Dermis microvascular lymphatic vessel endothelial cell (primary cell): ENCODE measurements around the gene RBM44. TPM values are rescaled to one million over a fixed set of nuclear protein-coding genes. Genes with fewer than 3 reads are reported as not detected.
A peak's percentile ranks its signal among the peaks of the same experiment; 100 is the strongest.

Experiments used
- DNase-seq, 2 donors: peaks; one replicate each; pipeline versions ENCODE4 v3.0.0 to v3.0.0-alpha.2; 2010; ENCODE audit warnings: low read depth in 2 of 2
- total RNA-seq: library from RNA; depleted of rRNA; stranded (reverse); fragments of >200 nt; gene quantifications from 2 replicates; pipeline ENCODE4 v1.2.1, GENCODE V29; 2014

The RBM44 gene
- total RNA-seq, 1 donor from 2014 or later = 0.26 TPM

GRCh38 chr2:237870754-237871651 is 72.4 kb downstream of the RBM44 start:
- DNase-seq = no peak

DNA sequence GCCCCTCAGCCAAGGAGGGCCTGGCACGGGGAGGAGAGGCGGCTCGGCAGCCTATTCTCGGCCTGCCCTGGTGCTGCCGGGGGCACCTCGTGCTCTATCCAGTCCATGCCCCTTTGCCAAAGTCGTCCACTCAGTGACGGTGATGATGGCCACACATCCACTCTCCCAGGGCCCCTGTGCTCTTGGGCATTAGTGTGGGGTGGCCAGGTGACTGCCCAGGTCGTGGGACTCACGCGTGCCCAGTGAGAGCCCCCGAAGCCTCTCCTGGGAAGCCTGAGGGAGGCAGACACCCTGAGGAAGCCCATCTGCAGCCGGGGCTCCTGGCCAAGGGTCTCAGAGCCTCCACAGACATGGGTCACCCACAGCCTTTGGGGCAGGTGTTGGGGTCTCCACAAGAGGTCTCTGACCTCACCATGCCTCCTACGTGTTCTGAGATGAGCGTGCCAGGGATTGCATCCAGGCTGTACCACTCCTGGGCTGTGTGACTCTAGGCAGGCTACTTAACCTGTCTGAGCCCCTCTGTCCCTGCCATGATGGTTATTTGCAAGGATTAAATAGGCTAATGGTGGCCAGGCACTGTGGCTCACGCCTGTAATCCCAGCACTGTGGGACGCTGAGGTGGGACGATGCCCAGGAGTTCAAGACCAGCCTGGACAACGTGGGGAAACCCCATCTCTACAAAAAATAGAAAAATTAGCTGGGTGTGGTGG is 73.8 kb downstream of the RBM44 start:
- DNase-seq = no peak

DNA sequence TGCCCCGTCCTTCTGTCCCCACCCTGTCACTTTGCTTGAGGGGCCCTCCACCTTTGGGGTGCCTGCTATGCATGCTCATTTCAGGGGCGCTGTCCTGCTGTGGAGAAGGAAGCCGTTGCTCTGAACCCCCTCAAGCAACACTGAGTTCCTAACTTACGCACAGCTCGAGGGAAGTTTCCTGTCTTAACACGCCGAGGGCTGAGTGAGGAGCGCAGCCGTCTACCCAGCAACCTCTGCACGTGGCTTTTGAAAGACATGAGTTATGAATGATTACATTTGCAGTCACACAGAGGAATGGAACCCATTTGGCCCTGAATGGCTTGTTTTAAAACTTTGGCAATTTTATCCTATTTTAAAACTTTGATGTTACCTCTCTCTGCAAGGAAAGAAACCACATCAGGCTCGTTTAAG is 74.8 kb downstream of the RBM44 start:
- DNase-seq = no peak

DNA sequence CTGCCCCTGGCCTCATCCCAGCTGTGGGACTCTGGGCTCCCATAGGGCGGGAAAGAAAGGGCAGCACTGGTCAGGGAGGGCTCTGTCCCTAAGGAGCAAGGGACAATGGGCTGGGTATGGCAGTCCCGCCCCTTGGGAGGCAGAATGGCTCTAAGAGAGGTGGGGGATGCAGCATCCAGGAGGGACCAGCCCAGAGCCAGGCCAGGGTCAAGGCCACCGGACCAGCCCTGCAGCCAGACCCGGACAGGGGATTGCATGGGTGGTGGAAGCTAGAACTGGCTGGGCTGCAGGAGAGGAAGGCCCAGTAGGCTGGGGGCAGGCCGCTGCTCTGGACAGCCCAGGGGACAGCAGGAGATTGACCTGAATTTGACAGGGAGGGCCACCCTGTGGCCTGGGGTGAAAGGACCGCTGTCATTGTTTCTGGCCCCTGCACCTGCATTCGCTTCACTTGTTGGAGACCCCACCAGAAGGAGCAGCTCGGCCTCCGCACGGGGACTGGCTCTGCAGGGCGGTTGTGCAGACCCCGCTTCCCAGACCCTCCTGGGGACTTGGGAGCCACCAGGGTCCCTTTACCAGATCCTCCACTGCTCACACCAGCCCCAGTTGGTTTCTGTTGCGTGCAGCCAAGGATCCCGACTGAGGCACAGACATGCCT is 75.4 kb downstream of the RBM44 start:
- no peak for DNase-seq

DNA sequence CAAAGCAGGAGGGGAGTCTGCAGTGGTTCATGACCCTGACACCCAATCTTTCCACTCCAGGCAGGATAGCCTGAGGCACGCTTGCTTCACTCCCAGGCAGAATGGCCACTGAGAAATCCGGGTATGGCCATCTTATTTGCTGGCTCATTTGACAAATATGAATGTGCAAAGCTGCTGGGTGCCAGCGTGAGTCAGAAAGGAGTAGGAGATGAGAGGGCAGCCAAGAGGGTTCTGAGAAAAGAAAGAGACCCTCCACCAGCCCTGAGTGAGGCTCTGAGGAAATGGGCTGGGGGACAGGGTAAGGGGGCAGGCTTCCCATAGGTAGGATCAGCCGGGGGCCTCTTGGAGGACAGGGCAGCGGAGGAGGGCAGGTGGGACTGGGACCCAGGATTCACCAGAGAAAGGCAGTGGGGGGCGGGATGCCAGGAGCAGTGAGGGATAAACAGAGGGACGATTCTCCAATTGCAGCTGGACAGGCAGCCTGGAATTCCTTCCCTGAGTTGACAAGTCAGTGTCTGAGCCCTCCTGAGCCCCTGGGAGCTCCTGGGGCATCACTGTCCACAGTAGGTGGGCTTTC is 76.1 kb downstream of the RBM44 start:
- DNase-seq = no peak

- DNase-seq = no peak
Observed at GRCh38 chr2:237875256-237876060, 76.9 kb downstream of the RBM44 start.

DNA sequence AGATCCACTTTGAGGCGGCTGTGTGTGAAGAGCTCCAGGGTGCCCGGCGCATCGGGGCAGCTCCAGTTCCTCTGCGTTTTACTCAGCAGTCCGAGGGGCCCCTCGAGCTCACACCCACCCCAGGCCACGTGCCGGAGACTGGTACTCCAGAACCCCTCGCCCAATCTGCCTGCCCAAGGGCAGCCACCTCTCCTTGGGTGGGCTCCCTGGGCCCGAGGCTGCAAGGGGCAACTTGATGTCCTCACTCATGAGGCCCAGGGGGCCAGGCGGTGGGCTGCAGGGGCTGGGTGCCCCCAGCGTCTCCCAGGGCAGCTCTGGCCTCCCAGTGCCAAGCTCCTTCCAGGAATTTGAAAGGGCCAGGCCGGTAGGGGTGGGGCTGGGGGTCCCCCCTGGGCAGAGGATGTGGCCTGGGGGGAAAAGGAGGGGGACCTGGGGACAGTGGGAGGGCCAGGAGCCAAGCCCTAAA is 77.5 kb downstream of the RBM44 start:
- DNase-seq = no peak

- no peak for DNase-seq
Observed at GRCh38 chr2:237876532-237876931, 78.0 kb downstream of the RBM44 start.

DNA sequence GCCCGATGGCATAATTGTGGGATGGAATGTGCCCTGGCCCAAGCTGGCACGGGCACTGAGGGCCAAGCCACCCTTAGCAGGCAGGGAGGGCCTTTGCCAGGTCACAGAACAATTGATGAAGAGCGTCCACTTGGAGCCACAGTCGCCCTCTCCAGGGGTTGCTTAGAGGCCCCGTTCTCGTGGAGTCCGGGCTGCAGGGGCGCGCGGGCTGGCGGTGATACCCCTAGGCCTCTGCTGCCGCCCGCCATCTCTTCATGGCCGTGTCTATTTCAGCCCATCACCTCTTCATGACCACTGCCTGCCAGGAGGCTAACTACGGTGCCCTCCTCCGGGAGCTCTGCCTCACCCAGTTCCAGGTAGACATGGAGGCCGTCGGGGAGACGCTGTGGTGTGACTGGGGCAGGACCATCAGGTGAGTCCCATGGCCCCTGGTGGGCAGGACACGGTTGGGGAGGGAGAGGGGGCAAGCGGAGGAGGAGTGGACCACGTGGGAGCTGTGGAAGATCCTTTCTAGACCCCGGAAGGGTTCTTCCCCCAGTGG is 78.4 kb downstream of the RBM44 start:
- no peak for DNase-seq

- DNase-seq = no peak
Observed at GRCh38 chr2:237877576-237878307, 79.2 kb downstream of the RBM44 start.

- DNase-seq = no peak
Observed at GRCh38 chr2:237878321-237879057, 79.9 kb downstream of the RBM44 start.

- peak in 1 of 2 donors; percentile 25 for DNase-seq
Observed at GRCh38 chr2:237879058-237879430, 80.5 kb downstream of the RBM44 start.

- DNase-seq = no peak
Observed at GRCh38 chr2:237879991-237880560, 81.5 kb downstream of the RBM44 start.

- no peak for DNase-seq
Observed at GRCh38 chr2:237882510-237883481, 84.2 kb downstream of the RBM44 start.

DNA sequence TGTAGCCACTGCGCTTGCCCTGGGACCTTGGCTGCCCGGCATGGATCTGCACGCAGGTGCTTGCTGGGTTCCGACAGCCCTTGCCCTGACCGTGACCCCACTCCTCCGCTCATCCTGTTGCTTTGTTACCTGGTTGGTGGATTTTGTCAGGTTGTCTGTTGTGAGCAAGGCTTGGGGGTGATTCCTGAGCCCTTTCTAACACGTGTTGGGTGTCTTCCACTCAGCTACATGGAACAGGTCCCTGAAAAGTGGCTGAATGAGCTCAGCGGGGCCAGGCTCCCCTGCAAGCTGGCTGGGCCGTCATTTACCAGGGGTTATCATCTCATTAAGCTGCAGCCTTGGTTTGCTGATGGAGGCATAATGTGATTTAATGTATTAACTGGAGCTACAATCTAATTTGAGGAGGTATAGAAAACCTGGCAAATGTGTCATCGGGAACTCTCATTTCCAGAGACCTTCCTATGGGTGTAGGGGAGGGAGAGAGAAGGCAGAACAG is 85.4 kb downstream of the RBM44 start:
- DNase-seq = no peak

- DNase-seq = no peak
Observed at GRCh38 chr2:237884681-237885080, 86.1 kb downstream of the RBM44 start.

DNA sequence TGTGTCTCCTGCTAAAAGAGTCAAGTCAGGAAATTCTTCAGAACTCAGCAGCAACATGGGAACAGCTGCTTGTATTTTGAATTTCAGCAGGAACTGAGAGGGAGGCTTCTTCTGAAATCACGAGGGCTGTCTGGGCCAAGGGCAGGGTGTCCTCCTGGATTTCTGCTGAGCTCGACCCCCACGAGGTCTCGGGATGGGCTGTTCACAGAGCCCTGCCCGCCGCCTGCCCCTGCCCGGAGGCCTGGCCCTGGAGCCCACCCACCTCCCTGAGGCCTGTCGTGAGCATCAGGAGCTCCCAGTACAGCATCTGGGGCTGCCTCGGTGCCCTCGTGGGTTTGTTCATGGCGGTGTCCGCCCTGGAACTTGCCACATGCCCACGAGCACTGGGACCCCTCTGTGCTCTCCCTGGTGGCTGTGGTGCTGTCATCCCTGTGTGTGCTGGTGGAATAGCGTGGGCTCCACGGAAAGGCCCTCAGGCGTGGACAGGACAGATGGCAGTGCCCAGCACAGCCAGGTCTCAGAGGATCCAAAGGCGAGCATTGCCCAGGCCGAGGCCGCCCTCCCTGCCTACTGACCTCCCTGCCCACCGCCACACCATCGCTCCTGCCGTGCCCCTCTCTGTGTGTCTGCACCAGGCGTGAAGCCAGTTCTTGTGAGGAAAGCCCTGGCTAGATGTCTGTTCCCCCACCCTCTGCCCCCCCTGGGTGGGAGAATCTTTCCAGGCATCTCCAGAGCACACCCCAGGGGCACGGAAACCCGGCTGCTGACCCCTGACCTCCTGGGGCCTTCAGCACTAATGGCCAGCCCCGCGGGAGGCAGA is 86.7 kb downstream of the RBM44 start:
- no peak for DNase-seq
